Sigmoid colon (tissue), 7 donors: ENCODE results near the gene ZNF581. TPM values are rescaled to one million over a fixed set of nuclear protein-coding genes. Genes with fewer than 3 reads are reported as not detected.

Source experiments
- DNase-seq: peaks from one replicate; pipeline ENCODE4 v3.0.0-alpha.2; 2019
- H3K27ac ChIP-seq, 4 donors: fragments of 200-600 bp; sonication (generic); one replicate each; pipeline ENCODE4 v1.5.1; 2016 to 2019; ENCODE audit warnings: mild to moderate bottlenecking in 1 of 4
- H3K27me3 ChIP-seq, 3 donors: fragments of 200-600 bp; sonication (generic); one replicate each; pipeline ENCODE4 v1.5.1; 2019; ENCODE audit warnings: mild to moderate bottlenecking in 1 of 3
- H3K36me3 ChIP-seq, 4 donors: fragments of 200-600 bp; sonication (generic); one replicate each; pipeline ENCODE4 v1.5.1; 2016 to 2019
- H3K4me1 ChIP-seq, 4 donors: fragments of 200-600 bp; sonication (generic); one replicate each; pipeline ENCODE4 v1.5.1; 2017 to 2019
- H3K4me3 ChIP-seq, 4 donors: fragments of 200-600 bp; sonication (generic); one replicate each; pipeline ENCODE4 v1.5.1; 2017 to 2019; ENCODE audit warnings: mild to moderate bottlenecking in 2 of 4, moderate library complexity in 1 of 4
- H3K9me3 ChIP-seq, 4 donors: fragments of 200-600 bp in 3 of 4; sonication (generic) in 3 of 4; one replicate each; pipeline versions ENCODE4 v1.5.1 to v1.6.1; 2013 to 2019
- EP300 ChIP-seq, 4 donors: sonication (generic); formaldehyde crosslinking; IDR thresholded peaks; one replicate each; pipeline ENCODE4 v1.6.1; 2017; ENCODE audit warnings: antibody characterized with exemption in 4 of 4
- POLR2A ChIP-seq, 2 donors: fragments of 450-650 bp; IDR thresholded peaks; one replicate each; pipeline ENCODE4 v1.6.1; 2016; ENCODE audit warnings: antibody characterized with exemption in 2 of 2, mild to moderate bottlenecking in 2 of 2, moderate library complexity in 2 of 2
- POLR2AphosphoS5 ChIP-seq, 4 donors: sonication (generic); formaldehyde crosslinking; IDR thresholded peaks; one replicate each; pipeline ENCODE4 v1.6.1; 2017; ENCODE audit warnings: antibody characterized with exemption in 4 of 4
- WGBS, 2 donors: extraction: QIAGEN DNeasy Blood & Tissue Kit; methylation state at CpG; one replicate each; pipeline ENCODE4 v1.1.7; 2013; 5-methylcytosine and 5-hydroxymethylcytosine counted together
- intact Hi-C: fragments of 100-400 bp; cut with DNase I; formaldehyde crosslinking; loops from one replicate; pipeline ENCODE4 v1.15.1; 2023
- polyA plus RNA-seq, 3 donors: library from polyadenylated mRNA; stranded (reverse); fragments of 200-250 nt; gene quantifications; one replicate each; pipeline ENCODE4 v1.2.3, GENCODE V29; 2013
- total RNA-seq, 4 donors: library from RNA; depleted of rRNA; stranded (reverse); fragments of >200 nt; gene quantifications; one replicate each; pipeline ENCODE4 v1.1.0, GENCODE V29; 2016
- TF ChIP-seq, protein P1 (sequence below), 4 experiments: fragments of 450-650 bp in 3 of 4; fragments of 200-600 bp in 1 of 4; IDR thresholded peaks; one replicate each; pipeline ENCODE4 v1.5.1; 2016 to 2019; ENCODE audit warnings: antibody characterized with exemption in 4 of 4, mild to moderate bottlenecking in 3 of 4, moderate library complexity in 2 of 4
- donor health status: healthy with polysubstance abuse.
- donor health status: Bipolar disorder and iron deficiency.
- donor health status: healthy.

ZNF581 gene
- total and polyA plus RNA-seq, 7 donors, result 17.1 to 43.2 (median 23.4) TPM

DNA sequence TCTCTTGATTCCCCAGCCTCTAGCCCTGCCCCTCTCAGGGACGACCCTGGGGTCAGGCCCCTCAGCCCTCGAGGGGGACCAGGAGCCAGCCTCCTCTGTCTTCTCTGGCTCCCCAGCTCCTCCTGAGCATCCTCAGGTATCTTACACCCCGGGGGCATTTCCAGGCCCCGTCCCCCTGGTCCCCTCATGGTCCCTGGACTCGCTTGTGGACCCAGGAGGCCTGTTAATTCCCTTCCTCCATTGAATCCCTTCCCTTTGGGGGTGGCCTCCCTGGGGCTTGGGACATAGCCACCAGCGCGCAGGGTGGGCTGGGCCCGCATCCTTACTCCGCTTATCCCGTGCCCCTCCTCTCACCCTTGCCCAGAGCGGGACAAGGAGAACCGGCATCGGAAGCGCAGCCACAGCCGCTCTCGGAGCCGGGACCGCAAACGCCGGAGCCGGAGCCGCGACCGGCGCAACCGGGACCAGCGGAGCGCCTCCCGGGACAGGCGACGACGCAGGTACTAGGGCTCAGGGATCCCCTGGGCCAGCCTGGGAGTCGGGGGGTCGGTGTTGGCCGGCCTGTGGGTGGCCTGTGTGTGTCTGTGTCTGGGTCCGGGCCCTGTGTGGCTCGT, 15.5 kb downstream of the ZNF581 start:
- Histone ChIP-seq H3K27me3 (no peaks in the 10 kb centered on the region), H3K4me3 (no peak overlapping the region), H3K4me1 (peaks cover 0 to 47% (median 43%) of the 10 kb centered on the region in 4 donors), H3K27ac (no peak overlapping the region), H3K36me3 (peaks cover 32 to 52% (median 42%) of the 10 kb centered on the region in 4 donors), H3K9me3 (no peaks in the 10 kb centered on the region)
- intact Hi-C loops, result loop anchor here (10.0 kb wide), 1 partner anchor 544 kb away; the partner anchor contains the start of gene PPP1R12C
- no peak for DNase-seq
- WGBS, 2 donors, result 91 to 93% methylated on average over 37 of the region's 37 CpGs
- TF ChIP-seq POLR2AphosphoS5 (IDR thresholded peaks at IDR 0.05) (no peak), POLR2A (IDR thresholded peaks at IDR 0.05) (no peak), EP300 (IDR thresholded peaks at IDR 0.05) (no peak)
- TF ChIP-seq, protein P1, sequence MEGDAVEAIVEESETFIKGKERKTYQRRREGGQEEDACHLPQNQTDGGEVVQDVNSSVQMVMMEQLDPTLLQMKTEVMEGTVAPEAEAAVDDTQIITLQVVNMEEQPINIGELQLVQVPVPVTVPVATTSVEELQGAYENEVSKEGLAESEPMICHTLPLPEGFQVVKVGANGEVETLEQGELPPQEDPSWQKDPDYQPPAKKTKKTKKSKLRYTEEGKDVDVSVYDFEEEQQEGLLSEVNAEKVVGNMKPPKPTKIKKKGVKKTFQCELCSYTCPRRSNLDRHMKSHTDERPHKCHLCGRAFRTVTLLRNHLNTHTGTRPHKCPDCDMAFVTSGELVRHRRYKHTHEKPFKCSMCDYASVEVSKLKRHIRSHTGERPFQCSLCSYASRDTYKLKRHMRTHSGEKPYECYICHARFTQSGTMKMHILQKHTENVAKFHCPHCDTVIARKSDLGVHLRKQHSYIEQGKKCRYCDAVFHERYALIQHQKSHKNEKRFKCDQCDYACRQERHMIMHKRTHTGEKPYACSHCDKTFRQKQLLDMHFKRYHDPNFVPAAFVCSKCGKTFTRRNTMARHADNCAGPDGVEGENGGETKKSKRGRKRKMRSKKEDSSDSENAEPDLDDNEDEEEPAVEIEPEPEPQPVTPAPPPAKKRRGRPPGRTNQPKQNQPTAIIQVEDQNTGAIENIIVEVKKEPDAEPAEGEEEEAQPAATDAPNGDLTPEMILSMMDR (IDR thresholded peaks at IDR 0.05), result no peak

DNA sequence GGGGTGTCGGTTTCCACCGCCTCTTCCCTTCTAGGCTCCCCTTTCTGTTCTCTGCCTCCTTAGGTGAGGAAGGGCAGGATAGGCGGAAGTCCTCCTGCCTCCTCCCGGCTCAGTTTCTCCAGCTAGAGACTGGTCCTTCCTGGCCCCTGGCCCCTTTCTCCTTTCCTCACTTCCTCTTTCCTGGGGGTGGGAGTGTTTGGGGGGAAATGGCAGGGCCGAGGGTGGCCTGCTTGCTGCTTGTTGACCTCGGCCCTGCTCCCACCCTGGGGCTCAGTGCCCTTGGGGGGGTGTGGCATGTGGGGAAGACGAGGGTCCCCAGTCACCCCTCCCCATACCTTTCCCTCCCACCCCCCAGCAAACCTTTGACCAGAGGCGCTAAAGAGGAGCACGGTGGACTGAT, 16.4 kb downstream of the ZNF581 start:
- Histone ChIP-seq H3K4me3 (no peak overlapping the region), H3K9me3 (no peaks in the 10 kb centered on the region), H3K36me3 (peaks cover 39 to 61% (median 49%) of the 10 kb centered on the region in 4 donors), H3K27ac (no peak overlapping the region), H3K27me3 (no peaks in the 10 kb centered on the region), H3K4me1 (peaks cover 0 to 47% (median 43%) of the 10 kb centered on the region in 4 donors)
- TF ChIP-seq POLR2AphosphoS5 (IDR thresholded peaks at IDR 0.05), result no peak
- TF ChIP-seq, protein P1 (IDR thresholded peaks at IDR 0.05), result no peak
- intact Hi-C loops, result loop anchor here (10.0 kb wide), 1 partner anchor 545 kb away; the partner anchor contains the start of gene PPP1R12C
- no peak for DNase-seq
- 74 to 77% methylated on average over 9 of the region's 9 CpGs for WGBS, 2 donors

DNA sequence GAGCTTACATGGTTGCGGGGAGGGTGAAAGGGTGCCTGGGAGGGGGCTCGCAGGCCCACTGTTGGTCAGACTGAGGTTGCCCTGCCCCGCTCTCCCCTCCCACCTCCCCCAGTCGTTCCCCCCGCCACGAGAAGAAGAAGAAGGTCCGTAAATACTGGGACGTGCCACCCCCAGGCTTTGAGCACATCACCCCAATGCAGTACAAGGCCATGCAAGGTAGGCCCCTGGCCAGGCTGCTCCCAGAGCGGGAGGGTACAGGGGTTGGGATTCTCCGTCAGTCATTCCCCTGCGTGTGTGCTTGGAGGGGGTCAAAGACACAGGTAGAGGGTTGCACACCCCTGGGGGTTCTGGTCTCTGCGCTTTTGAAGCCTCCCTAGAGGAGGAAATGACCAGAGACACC, 17.0 kb downstream of the ZNF581 start:
- H3K9me3 ChIP-seq, result no peaks in the 10 kb centered on the region
- no peak overlapping the region for H3K27ac ChIP-seq
- TF ChIP-seq EP300 (IDR thresholded peaks at IDR 0.05) (no peak), POLR2AphosphoS5 (IDR thresholded peaks at IDR 0.05) (no peak), POLR2A (IDR thresholded peaks at IDR 0.05) (no peak)
- TF ChIP-seq, protein P1 (IDR thresholded peaks at IDR 0.05), result no peak
- 87 to 91% methylated on average over 12 of the region's 12 CpGs for WGBS, 2 donors
- peaks cover 39 to 64% (median 50%) of the 10 kb centered on the region in 4 donors for H3K36me3 ChIP-seq
- no peak overlapping the region for H3K4me3 ChIP-seq
- no peaks in the 10 kb centered on the region for H3K27me3 ChIP-seq
- intact Hi-C loops, result no loop called here
- peaks cover 0 to 46% (median 43%) of the 10 kb centered on the region in 4 donors for H3K4me1 ChIP-seq
- DNase-seq, result no peak

DNA sequence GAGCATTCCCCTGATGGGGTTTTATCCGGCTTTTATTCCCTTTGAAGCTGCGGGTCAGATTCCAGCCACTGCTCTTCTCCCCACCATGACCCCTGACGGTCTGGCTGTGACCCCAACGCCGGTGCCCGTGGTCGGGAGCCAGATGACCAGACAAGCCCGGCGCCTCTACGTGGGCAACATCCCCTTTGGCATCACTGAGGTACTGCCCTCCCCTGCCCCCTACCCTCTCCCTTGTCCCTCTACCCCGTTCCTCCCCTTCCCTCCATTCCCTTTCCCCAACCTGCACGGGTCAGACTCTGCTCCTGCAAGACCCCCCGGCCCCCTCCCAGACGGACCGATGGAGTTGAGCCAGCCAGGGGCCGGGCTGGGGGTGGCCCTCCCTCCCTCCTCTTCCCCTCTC, 17.5 kb downstream of the ZNF581 start:
- WGBS, 2 donors, result 77 to 88% methylated on average over 16 of the region's 16 CpGs
- peaks cover 0 to 42% (median 39%) of the 10 kb centered on the region in 4 donors for H3K4me1 ChIP-seq
- no peaks in the 10 kb centered on the region for H3K9me3 ChIP-seq
- no peaks in the 10 kb centered on the region for H3K27me3 ChIP-seq
- peaks cover 45 to 69% (median 54%) of the 10 kb centered on the region in 4 donors for H3K36me3 ChIP-seq
- TF ChIP-seq POLR2A (IDR thresholded peaks at IDR 0.05) (no peak), EP300 (IDR thresholded peaks at IDR 0.05) (no peak)
- DNase-seq, result no peak
- intact Hi-C loops, result no loop called here
- no peak overlapping the region for H3K27ac ChIP-seq
- no peak overlapping the region for H3K4me3 ChIP-seq

DNA sequence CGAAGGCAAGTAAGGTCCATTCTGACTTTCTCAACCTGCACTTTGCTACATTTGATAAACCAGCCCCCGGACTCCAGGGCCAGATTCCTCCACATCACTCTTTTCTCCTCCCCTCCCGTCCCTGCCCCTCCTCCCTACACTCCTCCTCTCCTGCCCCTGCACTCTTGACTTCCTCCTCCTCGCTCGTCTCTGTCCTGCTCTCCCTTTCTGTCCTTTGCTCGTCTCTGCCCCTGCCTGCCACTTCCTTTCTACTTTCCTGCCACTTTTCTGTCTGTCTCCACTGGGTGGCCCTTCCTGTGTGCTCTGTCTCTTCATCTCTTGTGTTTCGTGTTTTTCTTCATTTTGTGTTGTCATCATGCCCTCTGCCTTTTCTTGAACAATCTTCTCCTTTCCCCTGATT, 18.4 kb downstream of the ZNF581 start:
- intact Hi-C loops, result no loop called here
- no peak for DNase-seq
- Histone ChIP-seq H3K4me1 (peaks cover 0 to 34% (median 31%) of the 10 kb centered on the region in 4 donors), H3K36me3 (peaks cover 53 to 78% (median 63%) of the 10 kb centered on the region in 4 donors), H3K4me3 (no peak overlapping the region), H3K27ac (no peak overlapping the region), H3K27me3 (no peaks in the 10 kb centered on the region), H3K9me3 (no peaks in the 10 kb centered on the region)
- TF ChIP-seq, protein P1 (IDR thresholded peaks at IDR 0.05), result no peak
- no peak for TF ChIP-seq POLR2AphosphoS5 (IDR thresholded peaks at IDR 0.05)
- TF ChIP-seq POLR2A (IDR thresholded peaks at IDR 0.05), result no peak
- no peak for TF ChIP-seq EP300 (IDR thresholded peaks at IDR 0.05)
- 72 to 74% methylated on average over 7 of the region's 7 CpGs for WGBS, 2 donors
